GM18519 (cell line): ENCODE data around the gene SMYD3.

ENCODE experiments used
- ATAC-seq: cut with Tn5 transposase; IDR thresholded peaks from one replicate; pipeline ENCODE4 v1.9.1; 2021; ENCODE audit warnings: mild to moderate bottlenecking, moderate library complexity; ENCODE audit not compliant: unreplicated experiment, low FRiP score

The SMYD3 gene

GRCh38 chr1:246317332-246318035 lies 189.6 kb downstream of the SMYD3 start:
- no peak for ATAC-seq

DNA sequence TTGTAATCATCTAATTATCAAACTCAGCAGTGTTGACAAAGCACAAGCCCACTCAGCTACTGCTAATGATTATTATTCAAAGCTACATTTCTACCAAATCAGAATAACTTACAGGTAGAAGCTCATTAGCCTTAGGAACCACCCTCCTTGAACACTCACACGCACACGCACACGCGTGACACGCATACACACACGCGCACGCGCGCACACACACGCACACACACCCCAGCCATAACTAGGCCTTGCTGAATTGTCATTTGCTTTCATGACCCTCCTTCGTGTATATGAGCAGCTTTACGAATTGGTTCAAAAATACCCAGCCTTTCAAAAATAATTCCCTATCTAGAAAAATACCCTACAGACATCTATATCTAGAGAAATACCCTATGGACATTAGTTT lies 195.6 kb downstream of the SMYD3 start:
- no peak for ATAC-seq

- ATAC-seq, result no peak
These were observed 197.7 kb downstream of the SMYD3 start for GRCh38 chr1:246309247-246309884.

GRCh38 chr1:246308533-246309075 lies 198.5 kb downstream of the SMYD3 start:
- no peak for ATAC-seq

GRCh38 chr1:246306415-246307037 lies 200.6 kb downstream of the SMYD3 start:
- ATAC-seq, result no peak

DNA sequence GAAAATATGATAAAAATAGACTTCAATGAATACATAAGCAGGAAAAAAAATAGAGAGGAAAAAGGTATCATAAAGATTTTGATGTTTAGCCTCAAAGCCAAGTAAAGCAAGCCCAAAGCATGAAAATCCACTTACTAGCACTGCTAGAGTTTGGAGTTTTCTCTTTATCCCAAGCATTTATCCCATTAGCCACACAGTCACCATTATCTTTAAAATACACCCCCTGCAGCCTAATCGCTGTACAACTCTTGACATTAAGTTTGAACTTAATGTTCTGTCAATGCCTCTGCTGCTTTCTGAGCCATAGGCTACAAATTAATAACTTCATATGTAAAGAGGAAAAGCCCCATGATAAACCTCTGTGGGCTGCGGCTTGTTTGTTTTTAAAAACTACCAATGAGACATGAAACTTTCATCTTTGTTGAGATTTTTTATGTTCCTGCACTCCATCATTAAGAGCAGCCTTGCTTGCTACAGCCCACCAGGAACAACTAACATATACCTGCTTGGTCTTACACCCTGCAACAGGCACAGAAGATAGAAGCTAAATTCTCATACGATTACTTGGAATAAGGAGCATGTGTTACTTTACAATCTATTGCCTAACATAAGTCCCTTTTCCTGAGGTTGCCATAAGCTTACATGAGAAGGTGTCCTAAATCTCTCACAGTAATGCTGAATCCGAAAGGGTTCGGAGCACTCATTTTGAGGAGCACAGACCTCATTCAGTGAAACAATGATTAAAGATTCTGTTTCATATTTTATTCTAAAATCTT lies 202.4 kb downstream of the SMYD3 start:
- ATAC-seq, result no peak

- ATAC-seq, result no peak
These were observed 204.3 kb downstream of the SMYD3 start for GRCh38 chr1:246302711-246303317.

DNA sequence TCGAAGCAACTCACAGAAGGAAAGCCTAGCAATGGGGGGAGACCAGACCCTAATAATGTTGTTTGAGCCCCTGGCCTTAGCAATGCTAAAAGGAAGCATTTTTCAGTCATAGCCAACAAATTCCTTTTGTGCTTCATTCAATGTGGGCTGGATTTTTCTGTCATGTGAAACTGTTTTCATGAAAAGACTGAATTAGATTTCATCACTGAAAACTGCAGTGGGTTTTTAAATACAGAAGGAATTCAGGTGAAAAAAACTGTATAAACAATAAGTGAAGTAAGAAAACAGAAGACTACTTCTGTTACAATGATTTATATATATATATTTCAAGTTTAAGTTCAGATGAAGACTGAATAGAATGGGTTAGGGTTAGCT lies 204.8 kb downstream of the SMYD3 start:
- no peak for ATAC-seq

- no peak for ATAC-seq
These were observed 205.4 kb downstream of the SMYD3 start for GRCh38 chr1:246301553-246302250.

GRCh38 chr1:246300626-246301549 lies 206.2 kb downstream of the SMYD3 start:
- no peak for ATAC-seq

GRCh38 chr1:246297279-246298265 lies 209.5 kb downstream of the SMYD3 start:
- no peak for ATAC-seq

- no peak for ATAC-seq
These were observed 211.1 kb downstream of the SMYD3 start for GRCh38 chr1:246295968-246296367.

GRCh38 chr1:246295340-246295739 lies 211.7 kb downstream of the SMYD3 start:
- no peak for ATAC-seq

GRCh38 chr1:246294263-246294662 lies 212.8 kb downstream of the SMYD3 start:
- no peak for ATAC-seq

GRCh38 chr1:246293366-246294121 lies 213.5 kb downstream of the SMYD3 start:
- no peak for ATAC-seq

DNA sequence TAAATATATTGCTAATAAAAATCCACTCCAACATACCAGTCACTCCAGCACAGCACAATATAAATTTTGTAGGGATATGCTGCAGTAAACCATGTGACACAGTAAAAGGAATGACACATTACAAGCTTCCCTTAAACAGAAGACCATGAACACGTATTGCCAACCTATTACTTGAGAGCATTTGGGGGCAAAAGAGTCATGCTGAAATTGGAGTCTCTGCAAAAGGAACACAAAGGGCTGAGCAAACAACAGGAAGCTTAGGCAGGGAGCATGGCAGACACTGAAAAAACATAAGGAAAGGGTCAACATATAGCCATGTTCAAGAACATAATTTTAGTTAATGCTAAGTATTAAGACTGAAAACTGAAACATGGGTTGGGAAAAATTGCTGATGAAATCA lies 214.5 kb downstream of the SMYD3 start:
- ATAC-seq, result no peak

- ATAC-seq, result no peak
These were observed 216.0 kb downstream of the SMYD3 start for GRCh38 chr1:246291127-246291526.
